Right kidney (tissue), 1 donor: Measurements from ENCODE around the gene IFT172.

Source experiments
- DNase-seq: peaks from one replicate; pipeline ENCODE4 v3.0.0-alpha.2; 2016

Gene IFT172

GRCh38 chr2:27495840-27496356 lies 6.4 kb upstream of the IFT172 start:
- no peak for DNase-seq

- peak; percentile 52 for DNase-seq
These were observed 5.5 kb upstream of the IFT172 start, which contains the start of gene FNDC4 for GRCh38 chr2:27494944-27495554. Gene FNDC4, minus strand, starts transcription at chr2:27495200. Its CDS starts 521 bp downstream, at chr2:27494679.

- DNase-seq, result peak; percentile 35
These were observed 4.9 kb upstream of the IFT172 start for GRCh38 chr2:27494284-27494943.

GRCh38 chr2:27493948-27494283 lies 4.4 kb upstream of the IFT172 start:
- no peak for DNase-seq

- DNase-seq, result no peak
These were observed 3.0 kb upstream of the IFT172 start for GRCh38 chr2:27492557-27492956.

GRCh38 chr2:27489118-27489497 lies 435 bp downstream of the IFT172 start:
- DNase-seq, result no peak

- no peak for DNase-seq
These were observed 4.0 kb downstream of the IFT172 start for GRCh38 chr2:27485496-27485895.

GRCh38 chr2:27471961-27472360 lies 17.6 kb downstream of the IFT172 start:
- no peak for DNase-seq

- DNase-seq, result no peak
These were observed 25.1 kb downstream of the IFT172 start for GRCh38 chr2:27464443-27464842.

GRCh38 chr2:27461118-27461517 lies 28.4 kb downstream of the IFT172 start:
- no peak for DNase-seq

GRCh38 chr2:27453968-27454367 lies 35.6 kb downstream of the IFT172 start:
- DNase-seq, result no peak

GRCh38 chr2:27451095-27451494 lies 38.4 kb downstream of the IFT172 start:
- no peak for DNase-seq

GRCh38 chr2:27448381-27448780 lies 41.2 kb downstream of the IFT172 start:
- no peak for DNase-seq

GRCh38 chr2:27446057-27446456 lies 43.5 kb downstream of the IFT172 start:
- no peak for DNase-seq

- DNase-seq, result no peak
These were observed 43.9 kb downstream of the IFT172 start for GRCh38 chr2:27445615-27446014.

- no peak for DNase-seq
These were observed 44.4 kb downstream of the IFT172 start for GRCh38 chr2:27445155-27445554.

GRCh38 chr2:27442920-27443282 lies 46.6 kb downstream of the IFT172 start:
- DNase-seq, result no peak

GRCh38 chr2:27441958-27442919 lies 47.3 kb downstream of the IFT172 start, which contains the start of gene KRTCAP3:
Gene KRTCAP3, plus strand, starts transcription at chr2:27442381. Its CDS starts 32 bp downstream, at chr2:27442413.
- DNase-seq, result peak; percentile 47

- peak; percentile 23 for DNase-seq
These were observed 48.2 kb downstream of the IFT172 start for GRCh38 chr2:27441226-27441926.

GRCh38 chr2:27435628-27436027 lies 53.9 kb downstream of the IFT172 start:
- DNase-seq, result no peak

- no peak for DNase-seq
These were observed 58.1 kb downstream of the IFT172 start for GRCh38 chr2:27431395-27431794.

GRCh38 chr2:27428978-27429541 lies 60.5 kb downstream of the IFT172 start:
- DNase-seq, result peak; percentile 93
